Upper lobe of right lung (tissue), 1 donor: Measurements from ENCODE around the gene CDT1. TPM values are rescaled to one million over a fixed set of nuclear protein-coding genes. Genes with fewer than 3 reads are reported as not detected.
"Not testable (repeated sequence)": the region's sequence is repeated elsewhere in the genome, so short reads cannot be mapped to it uniquely, and the experiment has no call there.

Source experiments
- ATAC-seq: fragments of 200-7000 bp; cut with Tn5 transposase; one replicate; pipeline ENCODE4 v1.9.1; 2020; ENCODE audit warnings: mild to moderate bottlenecking, moderate library complexity
- DNase-seq: peaks from one replicate; pipeline ENCODE4 v3.0.0-alpha.2; 2020
- H3K27ac ChIP-seq: fragments of 200-600 bp; one replicate; pipeline ENCODE4 v1.8.0; 2022
- H3K27me3 ChIP-seq: fragments of 200-600 bp; one replicate; pipeline ENCODE4 v1.8.0; 2022; ENCODE audit warnings: mild to moderate bottlenecking
- H3K36me3 ChIP-seq: fragments of 200-600 bp; one replicate; pipeline ENCODE4 v1.8.0; 2022
- H3K4me1 ChIP-seq: fragments of 200-600 bp; one replicate; pipeline ENCODE4 v1.8.0; 2022
- H3K4me3 ChIP-seq: fragments of 200-600 bp; one replicate; pipeline ENCODE4 v1.8.0; 2022; ENCODE audit warnings: mild to moderate bottlenecking
- H3K9me3 ChIP-seq: fragments of 200-600 bp; one replicate; pipeline ENCODE4 v1.8.0; 2022
- CTCF ChIP-seq: fragments of 200-600 bp; IDR thresholded peaks from one replicate; pipeline ENCODE4 v1.8.0; 2022; ENCODE audit warnings: antibody characterized with exemption
- intact Hi-C: fragments of 100-400 bp; cut with DNase I; formaldehyde crosslinking; loops from one replicate; pipeline ENCODE4 v1.11.0; 2022
- total RNA-seq: library from RNA; stranded (reverse); fragmentation: NEBNext Ultra II Directional; extraction: Animal tissue kit (Norgen Biotek cat#: 25700); gene quantifications from one replicate; pipeline ENCODE4 v1.2.1, GENCODE V29; 2021
- donor health status: DM: no; HTN: yes; CAD: no; lungs with severe emphysema.

CDT1 gene
- total RNA-seq, 1 donor from 2014 or later, result 1.0 TPM

- Histone ChIP-seq H3K27me3 (no peaks in the 10 kb centered on the region), H3K27ac (peak overlapping the region; percentile 80), H3K4me1 (peaks cover 88% of the 10 kb centered on the region), H3K9me3 (no peaks in the 10 kb centered on the region), H3K36me3 (no peaks in the 10 kb centered on the region), H3K4me3 (peak overlapping the region; percentile 32)
- DNase-seq, result peak; percentile 86
- no peak for TF ChIP-seq CTCF
- ATAC-seq, result peak; percentile 53
- intact Hi-C loops, result no loop called here
Measured at GRCh38 chr16:88769617-88770460, 33.8 kb upstream of the CDT1 start.

- intact Hi-C loops, result no loop called here
- peak overlapping the region; percentile 32 for H3K4me3 ChIP-seq
- TF ChIP-seq CTCF, result no peak
- H3K9me3 ChIP-seq, result no peaks in the 10 kb centered on the region
- H3K27me3 ChIP-seq, result no peaks in the 10 kb centered on the region
- H3K27ac ChIP-seq, result peak overlapping the region; percentile 80
- DNase-seq (peak; percentile 90), ATAC-seq (peak; percentile 69)
- peaks cover 89% of the 10 kb centered on the region for H3K4me1 ChIP-seq
- H3K36me3 ChIP-seq, result no peaks in the 10 kb centered on the region
Measured at GRCh38 chr16:88770461-88771293, 32.9 kb upstream of the CDT1 start.

GRCh38 chr16:88771294-88771772 is 32.3 kb upstream of the CDT1 start:
- ATAC-seq (no peak), DNase-seq (no peak)
- TF ChIP-seq CTCF, result no peak
- H3K4me3 ChIP-seq, result peak overlapping the region; percentile 32
- H3K4me1 ChIP-seq, result peaks cover 85% of the 10 kb centered on the region
- H3K27me3 ChIP-seq, result no peaks in the 10 kb centered on the region
- intact Hi-C loops, result no loop called here
- no peaks in the 10 kb centered on the region for H3K9me3 ChIP-seq
- H3K27ac ChIP-seq, result peak overlapping the region; percentile 80
- H3K36me3 ChIP-seq, result no peaks in the 10 kb centered on the region

- H3K4me1 ChIP-seq, result peaks cover 84% of the 10 kb centered on the region
- intact Hi-C loops, DNase-seq, H3K27ac ChIP-seq, H3K27me3 ChIP-seq, H3K4me3 ChIP-seq, ATAC-seq, H3K36me3 ChIP-seq, H3K9me3 ChIP-seq: not testable (repeated sequence)
Measured at GRCh38 chr16:88771781-88772180, 31.8 kb upstream of the CDT1 start.

GRCh38 chr16:88772871-88773811 is 30.4 kb upstream of the CDT1 start:
- no peaks in the 10 kb centered on the region for H3K36me3 ChIP-seq
- no peaks in the 10 kb centered on the region for H3K9me3 ChIP-seq
- no peak overlapping the region for H3K4me3 ChIP-seq
- ATAC-seq (peak; percentile 1), DNase-seq (no peak)
- no peak for TF ChIP-seq CTCF
- H3K4me1 ChIP-seq, result peaks cover 72% of the 10 kb centered on the region
- intact Hi-C loops, result no loop called here
- H3K27ac ChIP-seq, result peak overlapping the region; percentile 80
- no peaks in the 10 kb centered on the region for H3K27me3 ChIP-seq
